Fibroblast of lung (primary cell): ENCODE results near the gene CCDC102A. TPM values are rescaled to one million over a fixed set of nuclear protein-coding genes. Genes with fewer than 3 reads are reported as not detected.

Experiments
- DNase-seq, 2 donors: peaks; one replicate each; pipeline versions ENCODE4 v3.0.0 to v3.0.0-alpha.2; 2010; ENCODE audit warnings: low read depth in 2 of 2
- H2AFZ ChIP-seq: 2 replicates; pipeline ENCODE4 v1.5.1; 2012; ENCODE audit warnings: low read length, control low read depth, inconsistent platforms
- H3K27ac ChIP-seq: 2 replicates; pipeline ENCODE4 v1.5.1; 2011; ENCODE audit warnings: low read length, control low read depth; ENCODE audit not compliant: insufficient read depth
- H3K27me3 ChIP-seq: 2 replicates; pipeline ENCODE4 v1.5.1; 2011; ENCODE audit warnings: mild to moderate bottlenecking, low read length; ENCODE audit not compliant: control insufficient read depth, insufficient read depth
- H3K36me3 ChIP-seq: 2 replicates; pipeline ENCODE4 v1.5.1; 2011; ENCODE audit warnings: low read length; ENCODE audit not compliant: control insufficient read depth, insufficient read depth
- H3K4me1 ChIP-seq: 2 replicates; pipeline ENCODE4 v1.5.1; 2011; ENCODE audit warnings: low read length; ENCODE audit not compliant: control insufficient read depth, insufficient read depth; ENCODE audit errors: extremely low read depth
- H3K4me2 ChIP-seq: 2 replicates; pipeline ENCODE4 v1.5.1; 2011; ENCODE audit warnings: low read length, control low read depth; ENCODE audit not compliant: insufficient read depth; ENCODE audit errors: extremely low read depth
- H3K4me3 ChIP-seq, 4 experiments: fragments of 200-600 bp in 1 of 4; sonication (generic) in 1 of 4; replicated peaks in 1 of 4; 2 replicates each; pipeline ENCODE4 v1.5.1; 2011 to 2016; ENCODE audit warnings: low read length in 4 of 4, low read depth in 3 of 4, mild to moderate bottlenecking in 3 of 4, control low read depth in 2 of 4, inconsistent platforms in 1 of 4, mixed read lengths in 1 of 4; ENCODE audit not compliant: insufficient read depth in 1 of 4; ENCODE audit errors: control extremely low read depth in 1 of 4
- H3K79me2 ChIP-seq: 2 replicates; pipeline ENCODE4 v1.5.1; 2012; ENCODE audit warnings: mild to moderate bottlenecking, low read length, inconsistent platforms; ENCODE audit not compliant: control insufficient read depth, insufficient read depth
- H3K9ac ChIP-seq: 2 replicates; pipeline ENCODE4 v1.5.1; 2011; ENCODE audit warnings: mild to moderate bottlenecking, low read length, control low read depth; ENCODE audit not compliant: insufficient read depth
- H3K9me3 ChIP-seq: 2 replicates; pipeline ENCODE4 v1.5.1; 2012; ENCODE audit warnings: low read depth, low read length; ENCODE audit not compliant: control insufficient read depth, insufficient read depth
- H4K20me1 ChIP-seq: 2 replicates; pipeline ENCODE4 v1.5.1; 2011; ENCODE audit warnings: low read length; ENCODE audit not compliant: control insufficient read depth, insufficient read depth; ENCODE audit errors: extremely low read depth
- EZH2 ChIP-seq: IDR thresholded peaks from 2 replicates; pipeline ENCODE4 v1.5.1; 2012; ENCODE audit warnings: low read length, control low read depth, mild to moderate bottlenecking; ENCODE audit errors: missing control alignments
- polyA plus RNA-seq, 2 donors: library from polyadenylated mRNA; depleted of rRNA in 1 of 2; stranded (reverse) in 1 of 2; unstranded in 1 of 2; fragments of >200 nt; gene quantifications; 2 replicates each; pipeline ENCODE4 v1.2.1, GENCODE V29; 2011 to 2012; ENCODE audit warnings: missing spikeins in 1 of 2
- total RNA-seq: library from RNA; depleted of rRNA; stranded (reverse); fragments of >200 nt; gene quantifications from 2 replicates; pipeline ENCODE4 v1.2.1, GENCODE V29; 2014
- TF ChIP-seq, protein P1 (sequence below), 2 donors: IDR thresholded peaks in 1 of 2; conservative IDR thresholded peaks in 1 of 2; 1 replicate in 1 of 2; 2 replicates in 1 of 2; pipeline ENCODE4 v1.5.1; 2011 to 2012; ENCODE audit warnings: low read length in 2 of 2, control low read depth in 1 of 2, inconsistent platforms in 1 of 2, low read depth in 1 of 2, mild to moderate bottlenecking in 1 of 2

CCDC102A gene
- total and polyA plus RNA-seq, 2 donors (not counting 1 experiment from before 2014, with no cell fraction given), result 7.1 to 16.7 TPM

DNA sequence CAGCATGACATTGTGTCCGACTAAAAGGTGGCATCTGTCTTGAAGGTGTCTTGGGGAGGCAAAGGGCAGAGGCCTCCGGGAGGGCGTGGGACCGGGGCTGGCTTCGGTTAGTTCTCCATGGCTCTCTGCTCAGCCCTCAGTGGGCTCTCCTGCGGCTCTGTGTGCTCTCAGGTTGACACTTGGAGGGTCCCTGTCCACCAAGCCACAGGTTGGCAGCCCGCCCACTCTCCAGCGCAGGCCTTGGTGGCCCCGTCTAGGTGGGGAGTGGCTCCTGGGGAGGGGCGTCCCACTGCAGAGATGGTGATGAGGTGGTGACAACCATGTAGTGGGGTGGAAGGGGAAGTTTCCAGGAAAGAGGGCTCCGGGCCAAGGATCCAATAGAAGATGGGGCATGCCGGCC, 37.7 kb upstream of the CCDC102A start:
- Histone ChIP-seq H3K79me2 (no peaks in the 10 kb centered on the region), H3K4me2 (no peak overlapping the region), H3K4me3 (no peak overlapping the region), H3K36me3 (no peaks in the 10 kb centered on the region), H4K20me1 (no peaks in the 10 kb centered on the region), H3K27ac (no peak overlapping the region), H3K9ac (no peak overlapping the region), H3K4me1 (no peaks in the 10 kb centered on the region), H3K27me3 (no peaks in the 10 kb centered on the region), H3K9me3 (no peaks in the 10 kb centered on the region), H2AFZ (no peak overlapping the region)
- no peak for TF ChIP-seq EZH2
- TF ChIP-seq, protein P1, sequence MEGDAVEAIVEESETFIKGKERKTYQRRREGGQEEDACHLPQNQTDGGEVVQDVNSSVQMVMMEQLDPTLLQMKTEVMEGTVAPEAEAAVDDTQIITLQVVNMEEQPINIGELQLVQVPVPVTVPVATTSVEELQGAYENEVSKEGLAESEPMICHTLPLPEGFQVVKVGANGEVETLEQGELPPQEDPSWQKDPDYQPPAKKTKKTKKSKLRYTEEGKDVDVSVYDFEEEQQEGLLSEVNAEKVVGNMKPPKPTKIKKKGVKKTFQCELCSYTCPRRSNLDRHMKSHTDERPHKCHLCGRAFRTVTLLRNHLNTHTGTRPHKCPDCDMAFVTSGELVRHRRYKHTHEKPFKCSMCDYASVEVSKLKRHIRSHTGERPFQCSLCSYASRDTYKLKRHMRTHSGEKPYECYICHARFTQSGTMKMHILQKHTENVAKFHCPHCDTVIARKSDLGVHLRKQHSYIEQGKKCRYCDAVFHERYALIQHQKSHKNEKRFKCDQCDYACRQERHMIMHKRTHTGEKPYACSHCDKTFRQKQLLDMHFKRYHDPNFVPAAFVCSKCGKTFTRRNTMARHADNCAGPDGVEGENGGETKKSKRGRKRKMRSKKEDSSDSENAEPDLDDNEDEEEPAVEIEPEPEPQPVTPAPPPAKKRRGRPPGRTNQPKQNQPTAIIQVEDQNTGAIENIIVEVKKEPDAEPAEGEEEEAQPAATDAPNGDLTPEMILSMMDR (conservative IDR thresholded peaks at IDR 0.05 in 1 of 2, IDR thresholded peaks at IDR 0.05 in 1 of 2; ENCODE audit: low read depth in 1 of 2, low read length in 2 of 2), result no peak
- DNase-seq, result no peak

DNA sequence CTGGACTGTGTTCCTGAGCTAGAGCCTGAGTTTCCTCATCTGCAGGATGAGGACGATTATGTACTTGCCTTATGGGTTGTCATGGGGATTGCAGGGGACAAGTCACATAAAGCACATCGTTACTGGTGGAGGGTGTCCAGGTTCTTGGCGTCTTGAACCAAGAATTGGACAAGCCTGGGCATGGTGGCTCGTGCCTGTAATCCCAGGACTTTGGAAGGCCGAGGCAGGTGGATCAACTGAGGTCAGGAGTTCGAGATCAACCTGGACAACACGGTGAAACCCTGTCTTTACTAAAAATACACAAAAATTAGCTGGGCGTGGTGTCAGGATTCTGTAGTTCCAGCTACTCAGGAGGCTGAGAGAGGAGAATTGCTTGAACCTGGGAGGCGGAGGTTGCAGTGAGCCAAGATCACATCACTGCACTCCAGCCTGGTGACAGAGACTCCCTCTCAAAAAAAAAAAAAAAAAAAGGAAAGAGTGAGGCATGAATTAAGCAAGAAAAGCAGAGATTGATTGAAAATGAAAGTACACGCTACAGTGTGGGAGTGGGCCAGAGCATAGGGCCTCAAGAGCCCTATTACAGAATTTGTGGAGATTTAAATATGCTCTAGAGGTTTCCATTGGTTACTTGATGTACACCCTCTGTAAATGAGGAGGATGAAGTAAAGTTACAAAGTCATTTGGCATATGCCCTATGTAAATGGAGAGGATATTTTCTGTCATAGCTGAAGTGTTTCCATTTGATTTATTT, 36.8 kb upstream of the CCDC102A start:
- no peak overlapping the region for H3K4me3 ChIP-seq
- TF ChIP-seq, protein P1 (conservative IDR thresholded peaks at IDR 0.05 in 1 of 2, IDR thresholded peaks at IDR 0.05 in 1 of 2; ENCODE audit: low read depth in 1 of 2, low read length in 2 of 2), result no peak
- TF ChIP-seq EZH2, result no peak

DNA sequence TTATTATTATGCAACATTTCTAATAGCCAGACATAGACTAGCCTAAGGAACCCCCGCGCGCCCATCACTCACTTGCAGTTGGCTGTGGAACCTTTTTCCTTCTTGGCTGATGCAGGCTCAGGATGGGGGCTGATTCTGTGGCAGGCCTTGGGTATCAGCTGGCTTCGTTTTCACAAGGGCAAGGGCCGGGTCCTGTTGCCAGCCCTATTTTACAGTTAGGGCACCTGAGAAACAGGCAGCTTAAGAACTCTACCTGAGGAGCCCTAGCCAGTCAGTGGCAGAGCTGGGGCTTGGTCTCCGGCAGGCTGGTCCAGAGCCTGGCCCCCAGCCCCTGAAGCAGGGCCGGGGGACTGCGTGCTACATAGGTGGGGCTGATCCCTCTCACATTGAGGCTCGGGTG, 34.7 kb upstream of the CCDC102A start:
- no peaks in the 10 kb centered on the region for H3K27me3 ChIP-seq
- no peaks in the 10 kb centered on the region for H3K79me2 ChIP-seq
- no peaks in the 10 kb centered on the region for H4K20me1 ChIP-seq
- H3K27ac ChIP-seq, result no peak overlapping the region
- no peaks in the 10 kb centered on the region for H3K9me3 ChIP-seq
- no peak overlapping the region for H3K4me3 ChIP-seq
- H3K9ac ChIP-seq, result no peak overlapping the region
- H3K4me2 ChIP-seq, result no peak overlapping the region
- no peak for TF ChIP-seq EZH2
- TF ChIP-seq, protein P1 (conservative IDR thresholded peaks at IDR 0.05 in 1 of 2, IDR thresholded peaks at IDR 0.05 in 1 of 2; ENCODE audit: low read depth in 1 of 2, low read length in 2 of 2), result no peak
- no peaks in the 10 kb centered on the region for H3K4me1 ChIP-seq
- H3K36me3 ChIP-seq, result no peaks in the 10 kb centered on the region
- H2AFZ ChIP-seq, result no peak overlapping the region
- DNase-seq, result no peak

More for the DNA sequence above, 36.8 kb upstream of the CCDC102A start:
- Histone ChIP-seq H3K27me3 (no peaks in the 10 kb centered on the region), H2AFZ (no peak overlapping the region), H3K79me2 (no peaks in the 10 kb centered on the region), H4K20me1 (no peaks in the 10 kb centered on the region), H3K27ac (no peak overlapping the region), H3K9ac (no peak overlapping the region), H3K36me3 (no peaks in the 10 kb centered on the region), H3K4me2 (no peak overlapping the region), H3K9me3 (no peaks in the 10 kb centered on the region), H3K4me1 (no peaks in the 10 kb centered on the region)
- no peak for DNase-seq
